ACC112 (cell line): ENCODE results near the gene PLEK.

Source experiments
- H2AFZ ChIP-seq: fragments of 200-600 bp; sonication (generic); one replicate; pipeline ENCODE4 v1.6.0; 2017; ENCODE audit warnings: antibody characterized with exemption, low read length; ENCODE audit not compliant: unreplicated experiment
- H3K27ac ChIP-seq: fragments of 200-600 bp; sonication (generic); 2 replicates; pipeline ENCODE4 v1.5.1; 2014; ENCODE audit warnings: low read depth, mild to moderate bottlenecking, antibody characterized with exemption, low read length, moderate library complexity
- H3K27me3 ChIP-seq: fragments of 200-600 bp; sonication (generic); 2 replicates; pipeline ENCODE4 v1.6.1; 2014; ENCODE audit warnings: mild to moderate bottlenecking, antibody characterized with exemption, low read length, moderate library complexity, mixed read lengths; ENCODE audit not compliant: insufficient read depth
- H3K36me3 ChIP-seq: fragments of 200-600 bp; sonication (generic); 2 replicates; pipeline ENCODE4 v1.6.1; 2016; ENCODE audit warnings: mild to moderate bottlenecking, antibody characterized with exemption, low read length, moderate library complexity, mixed read lengths; ENCODE audit not compliant: insufficient read depth
- H3K4me1 ChIP-seq: fragments of 200-600 bp; sonication (generic); one replicate; pipeline ENCODE4 v1.6.1; 2016; ENCODE audit warnings: low read length, mixed read lengths; ENCODE audit not compliant: insufficient read depth, unreplicated experiment, control insufficient read depth
- H3K4me3 ChIP-seq: fragments of 200-600 bp; sonication (generic); 2 replicates; pipeline ENCODE4 v1.5.1; 2014; ENCODE audit warnings: mild to moderate bottlenecking, low read depth, low read length
- H3K79me2 ChIP-seq: fragments of 200-600 bp; sonication (generic); one replicate; pipeline ENCODE4 v1.6.0; 2016; ENCODE audit warnings: low read length; ENCODE audit not compliant: control insufficient read depth, unreplicated experiment, insufficient read depth

Gene PLEK

DNA sequence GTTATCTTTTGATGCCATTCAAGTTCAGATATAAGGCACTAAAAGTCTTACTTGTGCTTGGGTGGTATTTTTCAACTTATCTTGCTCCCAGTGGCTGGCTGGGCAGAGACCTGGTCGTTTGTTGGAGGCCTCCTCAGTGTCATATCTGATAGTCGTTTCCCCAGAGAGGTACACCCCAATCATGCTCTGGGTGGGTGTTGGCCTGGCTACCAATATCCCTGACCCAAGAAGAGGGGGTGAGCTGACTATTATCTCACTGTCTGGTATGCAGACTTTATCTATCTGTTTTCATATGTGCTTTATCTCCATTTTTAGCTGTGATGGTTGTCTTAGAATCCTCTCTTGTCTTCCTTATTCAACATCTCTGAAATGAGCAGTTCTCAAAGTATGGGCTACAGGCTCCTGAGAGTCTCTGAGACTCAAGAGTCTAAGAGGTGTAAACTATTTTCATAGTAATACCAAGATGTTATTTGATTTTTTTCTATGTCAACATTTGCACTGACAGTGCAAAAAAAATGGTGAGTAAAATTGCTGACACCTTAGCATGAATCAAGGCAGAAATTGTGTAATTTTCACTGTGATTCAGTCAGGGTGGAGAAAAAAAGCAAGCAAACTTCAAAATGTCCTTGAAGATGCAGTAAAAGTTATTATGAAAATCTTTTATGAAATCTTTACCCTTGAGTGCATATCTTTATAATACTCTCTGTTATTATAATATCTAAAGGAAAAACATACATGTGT lies 12.3 kb upstream of the PLEK start:
- no peaks in the 10 kb centered on the region for H3K79me2 ChIP-seq
- H3K36me3 ChIP-seq = no peaks in the 10 kb centered on the region
- H3K4me3 ChIP-seq = no peak overlapping the region
- H3K4me1 ChIP-seq = peaks cover 13% of the 10 kb centered on the region
- no peaks in the 10 kb centered on the region for H3K27me3 ChIP-seq
- H3K27ac ChIP-seq = no peak overlapping the region
- H2AFZ ChIP-seq = peak overlapping the region; percentile 59

DNA sequence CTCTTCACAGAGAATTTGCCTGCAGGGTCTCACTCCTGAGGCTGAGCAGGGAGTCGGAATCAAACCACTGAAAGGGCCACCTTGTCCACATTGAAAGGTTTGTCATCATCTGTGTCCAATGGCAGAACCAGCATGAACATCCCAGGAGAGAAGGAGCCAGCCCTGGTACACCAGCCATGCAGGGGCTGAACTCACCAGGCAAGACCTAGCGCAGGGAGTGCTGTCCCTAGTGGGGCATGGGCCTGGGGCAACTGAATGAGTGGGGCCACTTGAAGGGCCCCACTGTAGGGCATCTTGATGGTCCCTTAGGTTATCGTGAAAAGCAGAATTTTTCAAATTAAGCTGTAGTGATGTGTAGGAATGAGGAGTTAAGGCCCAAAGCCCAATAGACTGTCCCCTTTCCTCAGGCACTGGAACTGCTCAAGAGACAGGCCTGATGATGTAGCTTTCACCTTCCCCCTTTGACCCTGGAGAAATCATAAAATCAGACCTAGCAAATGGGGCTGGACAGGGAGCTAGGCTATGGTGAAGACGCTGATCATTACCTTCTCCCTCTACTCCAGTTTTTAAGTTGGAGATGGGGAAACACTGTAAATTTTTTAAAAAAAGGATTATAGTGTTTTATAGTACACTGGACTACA lies 8.4 kb upstream of the PLEK start:
- Histone ChIP-seq H3K4me3 (no peak overlapping the region), H3K36me3 (no peaks in the 10 kb centered on the region), H3K27me3 (no peaks in the 10 kb centered on the region), H3K27ac (no peak overlapping the region), H3K79me2 (no peaks in the 10 kb centered on the region), H3K4me1 (peaks cover 13% of the 10 kb centered on the region), H2AFZ (no peak overlapping the region)

DNA sequence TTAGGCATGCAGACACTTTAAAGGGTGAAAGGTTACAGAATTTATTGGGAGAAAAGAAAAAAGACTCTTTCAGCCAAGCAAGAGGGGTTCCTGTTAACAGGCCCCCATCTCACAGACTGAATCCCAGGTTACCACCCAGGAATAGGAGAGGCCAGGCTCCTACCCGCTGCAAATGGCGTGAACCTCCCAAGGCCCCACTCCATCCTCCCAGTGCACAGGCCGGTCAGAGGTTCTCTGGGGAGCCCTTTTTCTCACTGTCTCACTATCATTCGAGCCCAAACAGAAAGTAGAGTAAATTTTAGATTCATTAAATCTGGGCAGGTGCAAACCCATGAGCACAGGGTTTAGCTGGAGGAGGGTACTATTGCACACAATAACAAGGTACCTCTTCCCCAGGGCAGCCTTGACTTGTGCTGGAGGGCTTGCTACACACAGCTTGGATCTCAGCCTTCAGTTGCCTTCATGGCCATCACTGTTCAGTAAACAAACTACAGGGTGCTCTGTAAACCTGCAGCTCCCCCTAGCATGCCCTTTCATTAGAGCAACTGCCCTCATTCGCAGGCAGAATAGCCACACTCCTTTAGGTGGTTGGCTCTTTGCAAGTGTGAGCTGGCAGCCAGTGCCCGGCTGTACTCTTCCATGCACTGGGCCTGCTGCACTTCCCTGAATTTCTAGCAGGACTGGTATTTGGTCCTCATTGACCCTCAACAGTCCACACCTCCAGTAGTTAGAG lies 7.3 kb upstream of the PLEK start:
- H3K36me3 ChIP-seq = no peaks in the 10 kb centered on the region
- H3K4me3 ChIP-seq = no peak overlapping the region
- no peaks in the 10 kb centered on the region for H3K27me3 ChIP-seq
- H2AFZ ChIP-seq = peak overlapping the region; percentile 53
- H3K4me1 ChIP-seq = peaks cover 6% of the 10 kb centered on the region
- no peaks in the 10 kb centered on the region for H3K79me2 ChIP-seq
- H3K27ac ChIP-seq = no peak overlapping the region

DNA sequence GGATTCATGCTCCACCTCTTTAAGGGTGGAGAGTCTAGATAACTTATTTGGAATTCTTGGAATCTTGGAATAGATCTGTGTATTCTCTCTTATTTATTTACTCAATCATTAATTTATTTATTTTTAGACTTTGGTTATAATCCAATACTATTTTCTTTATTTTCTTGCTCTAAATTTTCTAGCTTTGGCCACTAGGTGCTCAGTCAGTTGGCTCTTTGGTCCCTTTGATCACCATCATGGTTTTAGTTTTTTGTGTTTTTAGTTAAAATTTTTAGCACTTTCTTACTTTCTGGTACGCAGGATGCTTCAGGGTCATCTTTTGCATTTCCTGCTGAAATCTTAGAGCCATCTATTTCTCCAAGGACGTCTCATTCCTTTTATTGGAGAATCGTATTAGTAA lies 5.2 kb upstream of the PLEK start:
- Histone ChIP-seq H3K79me2 (no peaks in the 10 kb centered on the region), H3K36me3 (no peaks in the 10 kb centered on the region), H3K27ac (no peak overlapping the region), H2AFZ (no peak overlapping the region), H3K4me1 (no peaks in the 10 kb centered on the region), H3K4me3 (no peak overlapping the region), H3K27me3 (no peaks in the 10 kb centered on the region)

DNA sequence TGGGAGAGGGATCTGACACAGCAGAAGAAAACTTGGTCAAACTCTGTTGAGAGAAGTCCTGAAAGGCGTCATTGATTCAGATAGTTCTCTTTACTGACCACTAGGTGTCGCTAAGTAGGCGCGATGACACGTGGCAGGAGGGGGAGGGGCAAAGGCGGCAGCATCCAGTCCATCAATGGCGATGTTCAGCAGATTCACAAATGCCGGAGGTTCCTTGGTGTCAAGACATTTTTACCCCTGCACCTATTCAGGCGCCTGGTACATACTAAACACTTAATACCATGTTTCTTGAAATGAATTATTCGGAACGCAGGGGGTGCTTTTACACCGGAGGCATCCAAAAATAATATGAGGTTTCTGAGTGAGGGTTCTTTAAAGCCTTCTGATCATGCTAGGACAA lies 3.0 kb upstream of the PLEK start:
- peak overlapping the region; percentile 21 for H2AFZ ChIP-seq
- H3K79me2 ChIP-seq = no peaks in the 10 kb centered on the region
- H3K36me3 ChIP-seq = no peaks in the 10 kb centered on the region
- no peaks in the 10 kb centered on the region for H3K27me3 ChIP-seq
- H3K4me1 ChIP-seq = no peaks in the 10 kb centered on the region
- H3K4me3 ChIP-seq = no peak overlapping the region
- H3K27ac ChIP-seq = no peak overlapping the region

DNA sequence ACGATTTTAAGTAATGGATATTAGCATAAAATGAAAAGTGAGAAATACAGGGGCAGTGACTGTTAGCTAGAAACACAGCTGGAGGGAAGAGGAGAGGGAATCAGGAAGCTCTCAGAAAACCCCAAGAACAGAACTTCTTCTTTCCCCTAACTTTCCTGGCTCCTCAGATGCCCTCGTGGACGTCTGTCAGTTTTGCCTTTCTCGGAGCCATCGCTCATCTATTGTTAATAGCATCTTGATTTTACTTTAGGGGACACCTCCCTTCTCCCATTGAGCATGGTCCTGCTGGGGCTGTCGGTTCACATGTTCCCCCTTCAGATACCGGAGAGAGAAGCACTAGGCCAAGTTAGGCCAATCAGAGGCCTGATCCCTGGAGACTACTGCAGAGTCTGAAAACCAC lies 2.3 kb upstream of the PLEK start:
- H3K36me3 ChIP-seq = no peaks in the 10 kb centered on the region
- H3K79me2 ChIP-seq = no peaks in the 10 kb centered on the region
- no peaks in the 10 kb centered on the region for H3K4me1 ChIP-seq
- no peak overlapping the region for H3K27ac ChIP-seq
- no peaks in the 10 kb centered on the region for H3K27me3 ChIP-seq
- peak overlapping the region; percentile 21 for H2AFZ ChIP-seq
- H3K4me3 ChIP-seq = no peak overlapping the region

DNA sequence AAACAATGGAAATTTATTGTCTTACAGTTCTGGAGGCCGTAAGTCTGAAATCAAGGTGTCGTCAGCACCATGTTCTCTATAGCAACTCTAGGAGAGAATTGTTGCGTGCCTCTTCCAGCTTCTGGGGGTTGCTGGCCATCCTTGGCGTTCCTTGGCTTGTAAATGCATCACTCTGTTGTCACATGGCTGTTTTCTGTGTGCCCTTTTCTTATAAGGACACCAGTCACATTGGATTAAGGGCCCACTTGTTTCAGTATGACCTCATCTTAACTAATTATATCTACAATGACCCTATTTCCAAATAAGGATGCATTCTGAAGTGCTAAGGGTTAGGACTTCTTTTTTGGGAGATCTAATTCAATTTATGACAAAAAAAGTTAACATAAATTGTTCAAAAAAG lies 1.4 kb upstream of the PLEK start:
- Histone ChIP-seq H3K4me3 (no peak overlapping the region), H3K4me1 (no peaks in the 10 kb centered on the region), H3K79me2 (no peaks in the 10 kb centered on the region), H3K27ac (no peak overlapping the region), H3K36me3 (no peaks in the 10 kb centered on the region), H2AFZ (no peak overlapping the region), H3K27me3 (no peaks in the 10 kb centered on the region)

DNA sequence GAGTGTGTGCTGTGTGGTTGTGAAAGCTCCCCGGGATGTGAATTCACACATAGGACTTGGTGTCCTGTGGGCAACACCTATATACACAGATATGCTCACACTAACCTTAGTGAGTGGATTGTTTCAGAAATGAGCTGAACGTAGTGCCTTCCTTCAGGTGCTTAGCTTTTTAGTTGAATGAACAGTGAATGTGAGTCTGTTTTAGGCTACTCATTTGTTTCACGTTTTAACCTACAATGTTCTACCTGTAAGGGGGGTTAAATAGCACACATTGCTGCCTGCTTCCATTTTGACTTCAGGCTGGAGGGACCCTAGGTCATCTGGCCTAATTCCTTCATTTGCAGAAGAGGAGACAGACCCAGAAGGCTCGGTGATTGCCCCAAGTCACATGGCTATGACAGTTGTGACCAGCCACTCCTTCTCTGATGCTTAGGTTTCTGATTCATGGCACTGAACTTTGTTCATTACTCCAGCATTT lies 1.0 kb downstream of the PLEK start:
- Histone ChIP-seq H3K27ac (no peak overlapping the region), H3K79me2 (no peaks in the 10 kb centered on the region), H3K4me3 (no peak overlapping the region)

DNA sequence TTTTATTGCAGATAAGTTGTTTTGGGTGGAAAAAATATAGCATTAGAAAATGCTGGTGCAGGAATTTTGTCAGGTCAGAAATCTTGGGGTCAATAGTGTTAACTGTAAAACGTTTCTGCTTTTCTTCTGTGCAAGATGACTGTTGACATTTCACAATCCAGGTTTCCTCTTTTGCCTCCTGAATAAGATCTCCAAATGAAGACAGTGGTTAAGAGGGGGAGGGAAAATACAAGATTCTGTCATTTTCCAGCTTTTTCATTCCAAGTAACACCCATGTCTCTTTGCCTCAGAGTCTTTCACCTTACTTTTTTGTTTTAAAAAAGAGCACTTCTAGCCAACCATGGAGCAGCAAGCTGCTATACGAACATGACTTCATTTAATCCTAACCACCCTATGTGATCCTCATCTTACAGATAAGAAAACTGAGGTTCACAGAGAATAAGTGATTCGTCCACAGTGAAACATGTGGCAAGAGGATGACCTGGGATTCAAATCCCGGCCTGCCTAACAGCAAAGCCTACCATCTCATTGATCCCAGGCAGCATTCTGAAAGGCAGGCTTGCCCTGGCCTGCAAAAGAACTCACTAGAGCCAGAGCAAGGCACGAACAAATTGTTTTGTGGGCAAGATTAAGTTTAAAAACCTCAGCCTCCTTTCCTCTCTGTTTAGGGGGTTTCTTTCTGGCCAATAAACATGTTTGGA lies 3.0 kb downstream of the PLEK start:
- Histone ChIP-seq H3K27ac (no peak overlapping the region), H3K4me3 (no peak overlapping the region)

More for the DNA sequence above, 1.0 kb downstream of the PLEK start:
- H3K4me1 ChIP-seq = no peaks in the 10 kb centered on the region
- no peaks in the 10 kb centered on the region for H3K27me3 ChIP-seq
- H2AFZ ChIP-seq = no peak overlapping the region
- H3K36me3 ChIP-seq = no peaks in the 10 kb centered on the region

DNA sequence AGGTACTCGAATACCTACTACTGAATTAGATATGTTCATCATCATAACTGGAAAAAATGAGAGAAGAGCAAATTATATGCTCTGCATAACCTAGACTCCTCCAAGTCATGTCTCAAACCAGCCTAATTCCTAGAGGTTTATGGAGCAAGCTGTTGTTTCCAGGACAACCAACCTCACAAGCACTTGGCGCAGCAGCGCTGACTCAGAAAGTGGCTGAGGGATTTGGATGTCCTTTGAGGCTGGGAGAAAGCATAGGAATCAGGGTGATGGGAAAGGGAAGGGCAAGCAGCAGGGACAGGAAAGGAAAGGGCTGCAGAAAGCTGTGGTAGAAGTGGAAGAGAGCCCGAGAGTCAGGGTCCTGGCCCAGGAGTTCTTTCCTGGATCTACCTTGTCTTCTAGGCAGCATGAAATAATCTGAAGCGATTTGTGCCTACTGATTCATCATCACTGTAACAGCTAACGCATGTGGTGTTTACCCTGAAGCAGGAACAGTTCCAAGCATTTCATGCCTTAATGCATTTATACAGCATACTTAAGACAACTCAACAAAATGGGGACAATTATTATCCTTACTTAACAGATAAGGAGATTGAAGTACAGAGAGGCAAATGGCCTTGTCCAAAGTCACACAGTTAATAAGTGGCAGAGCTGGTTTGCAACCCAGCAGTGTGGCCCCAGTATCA lies 3.7 kb downstream of the PLEK start:
- H3K4me3 ChIP-seq = no peak overlapping the region
- no peaks in the 10 kb centered on the region for H3K27me3 ChIP-seq
- no peaks in the 10 kb centered on the region for H3K79me2 ChIP-seq
- H3K27ac ChIP-seq = no peak overlapping the region
- no peaks in the 10 kb centered on the region for H3K36me3 ChIP-seq
- no peak overlapping the region for H2AFZ ChIP-seq
- no peaks in the 10 kb centered on the region for H3K4me1 ChIP-seq

More for the DNA sequence above, 3.0 kb downstream of the PLEK start:
- no peak overlapping the region for H2AFZ ChIP-seq
- H3K27me3 ChIP-seq = no peaks in the 10 kb centered on the region
- H3K79me2 ChIP-seq = no peaks in the 10 kb centered on the region
- no peaks in the 10 kb centered on the region for H3K36me3 ChIP-seq
- H3K4me1 ChIP-seq = no peaks in the 10 kb centered on the region
